GM18498 (cell line): ENCODE results near the gene OR7G3.

Experiments
- ATAC-seq: cut with Tn5 transposase; IDR thresholded peaks from one replicate; pipeline ENCODE4 v1.9.1; 2021; ENCODE audit warnings: mild to moderate bottlenecking, moderate library complexity; ENCODE audit not compliant: unreplicated experiment

OR7G3 gene

DNA sequence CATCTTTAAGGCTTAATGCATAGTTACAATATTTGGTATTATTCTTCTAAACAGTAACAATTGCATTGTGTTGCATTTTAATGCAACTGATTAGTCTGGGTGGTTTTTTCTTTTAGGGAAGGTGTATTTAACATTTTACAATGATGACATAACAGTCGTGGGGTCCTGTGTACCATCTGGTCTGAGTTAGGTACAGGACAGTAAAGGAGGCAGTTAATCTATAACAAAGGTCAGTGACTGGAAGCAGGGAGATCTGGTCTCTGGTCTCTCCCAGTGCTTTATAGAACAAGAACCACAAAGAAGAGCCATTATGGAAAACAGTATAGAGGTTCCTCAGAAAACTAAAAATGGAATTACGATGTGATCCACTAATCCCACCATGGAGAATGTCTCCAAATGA lies 16.8 kb downstream of the OR7G3 start:
- ATAC-seq = no peak

DNA sequence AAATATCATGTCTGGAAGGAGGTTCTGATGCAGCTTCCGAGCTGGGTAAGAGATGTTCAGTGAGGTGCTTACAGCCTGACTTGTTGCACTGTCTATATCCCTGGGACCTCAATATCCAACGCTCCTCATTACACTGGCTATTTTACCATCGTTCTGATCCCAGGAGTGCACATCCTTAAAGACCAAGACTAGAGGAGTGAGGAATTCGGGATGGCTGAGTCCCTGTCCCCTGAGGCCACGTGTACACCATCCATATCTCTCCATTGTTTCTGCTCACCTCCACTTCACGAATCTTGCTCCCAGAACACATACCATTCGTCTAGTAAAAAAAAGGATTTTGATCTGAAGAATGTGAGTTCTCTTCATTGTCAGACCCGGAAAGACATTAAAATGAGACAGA lies 19.4 kb downstream of the OR7G3 start, which contains the start of gene OR7G2:
OR7G2 (minus strand) TSS at position 101 of the 400 bp plus-strand sequence. CDS start 4,232 bp downstream, outside the sequence.
- no peak for ATAC-seq

DNA sequence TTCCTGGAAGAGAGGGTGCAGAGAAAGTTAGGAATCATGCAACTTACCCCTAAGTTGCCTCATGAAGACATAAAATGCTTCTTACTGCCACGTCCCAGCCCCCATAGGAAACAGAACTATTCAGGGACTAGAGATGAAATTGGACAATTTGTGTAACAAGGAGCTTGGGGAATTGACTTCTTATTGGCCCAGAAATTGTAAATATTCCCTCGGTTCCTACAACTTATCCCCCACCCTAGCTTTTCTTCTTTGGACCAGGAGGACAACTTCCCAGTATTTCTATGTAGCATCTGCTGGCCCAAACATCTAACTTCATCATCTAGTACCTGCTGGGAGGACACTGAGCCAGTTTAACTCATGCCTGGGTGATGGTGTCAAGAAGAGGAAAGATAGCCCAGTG lies 40.0 kb downstream of the OR7G3 start, which contains the start of gene OR1M1:
OR1M1 (plus strand) TSS at position 301 of the 400 bp plus-strand sequence. CDS start 6,184 bp downstream, outside the sequence.
- no peak for ATAC-seq

DNA sequence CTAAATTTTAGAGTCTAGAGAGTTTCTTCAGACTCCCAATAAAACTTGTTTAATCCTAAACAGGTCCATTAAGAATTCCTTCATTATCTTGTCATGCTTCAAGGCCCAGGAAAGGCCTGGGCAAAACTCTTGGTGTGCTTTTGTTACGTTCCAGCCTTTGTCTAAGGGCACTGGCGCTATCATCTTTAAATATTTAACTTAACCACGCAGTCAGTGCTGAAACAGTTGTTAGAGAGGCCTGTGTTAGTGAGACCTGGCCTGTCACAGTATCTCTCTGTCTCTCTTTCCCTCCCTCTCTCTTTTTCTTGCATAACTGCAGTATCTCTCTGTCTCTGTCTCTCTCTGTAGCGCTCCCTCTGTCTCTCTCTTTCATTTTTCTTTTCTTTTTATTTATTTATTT lies 48.1 kb downstream of the OR7G3 start:
- ATAC-seq = no peak

DNA sequence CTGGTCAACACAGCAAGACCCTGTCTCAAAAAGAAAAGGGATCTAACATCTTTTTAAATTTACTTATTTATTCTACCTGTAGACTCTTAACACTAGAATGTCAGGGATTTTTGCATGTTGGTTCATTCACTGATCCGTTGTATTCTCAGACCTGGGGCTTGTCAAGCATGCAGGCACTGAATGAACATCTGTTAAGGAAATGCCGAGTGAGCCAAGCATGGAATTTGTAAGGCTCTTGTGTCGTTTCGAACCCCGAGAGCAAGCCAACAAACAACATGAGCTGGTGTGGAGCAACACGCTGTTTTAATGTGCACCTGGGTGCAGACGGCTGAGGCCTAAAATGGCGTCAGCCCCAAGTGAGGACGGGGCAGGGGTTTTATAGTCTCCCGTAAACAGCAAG lies 49.8 kb downstream of the OR7G3 start:
- no peak for ATAC-seq
